ENCODE measurements around the gene LY6G5C.

The LY6G5C gene

GRCh38 chr6:31651602-31652191, 29.2 kb downstream of the LY6G5C start:
- H3K4me3 Mint-ChIP-seq, result peak overlapping the region; percentile 96
- no peaks in the 10 kb centered on the region for H3K9me3 Mint-ChIP-seq
- peaks cover 49% of the 10 kb centered on the region for H3K4me1 Mint-ChIP-seq
- peak overlapping the region; percentile 99 for H3K27ac Mint-ChIP-seq
- ATAC-seq (peak; percentile 72), DNase-seq (ENCODE audit: low spot score in 2 of 2) (no peak)
- H3K36me3 Mint-ChIP-seq, result peaks cover 85% of the 10 kb centered on the region

DNA sequence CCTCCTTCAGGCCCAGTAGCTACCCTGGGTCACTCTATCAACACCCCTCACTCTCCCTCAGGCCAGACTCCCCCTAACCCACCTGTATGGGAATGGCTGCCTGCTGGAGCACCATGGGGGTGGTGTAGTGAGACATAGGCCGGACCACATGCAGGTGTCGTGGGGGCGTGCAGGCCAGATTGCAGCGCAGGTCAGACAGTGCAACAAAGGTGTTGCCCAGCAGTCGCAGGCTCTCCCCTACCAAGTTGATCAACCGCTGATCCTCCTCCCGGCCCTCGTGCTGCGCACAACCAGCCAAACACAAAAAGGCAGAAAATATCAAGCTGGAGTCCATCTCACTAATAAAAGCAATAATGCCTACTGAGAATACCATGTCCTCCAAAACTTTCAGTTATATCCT, 35.5 kb downstream of the LY6G5C start:
- DNase-seq (ENCODE audit: low spot score in 2 of 2) (no peak), ATAC-seq (no peak)
- H3K36me3 Mint-ChIP-seq, result peaks cover 100% of the 10 kb centered on the region
- H3K27ac Mint-ChIP-seq, result peak overlapping the region; percentile 87
- no peak overlapping the region for H3K4me3 Mint-ChIP-seq
- peaks cover 25% of the 10 kb centered on the region for H3K4me1 Mint-ChIP-seq
- no peaks in the 10 kb centered on the region for H3K9me3 Mint-ChIP-seq

GRCh38 chr6:31643818-31644454, 36.9 kb downstream of the LY6G5C start:
- Mint-ChIP-seq H3K4me3 (no peak overlapping the region), H3K27ac (peak overlapping the region; percentile 87), H3K4me1 (peaks cover 21% of the 10 kb centered on the region), H3K9me3 (no peaks in the 10 kb centered on the region), H3K36me3 (peaks cover 100% of the 10 kb centered on the region)
- DNase-seq (ENCODE audit: low spot score in 2 of 2) (no peak), ATAC-seq (no peak)

DNA sequence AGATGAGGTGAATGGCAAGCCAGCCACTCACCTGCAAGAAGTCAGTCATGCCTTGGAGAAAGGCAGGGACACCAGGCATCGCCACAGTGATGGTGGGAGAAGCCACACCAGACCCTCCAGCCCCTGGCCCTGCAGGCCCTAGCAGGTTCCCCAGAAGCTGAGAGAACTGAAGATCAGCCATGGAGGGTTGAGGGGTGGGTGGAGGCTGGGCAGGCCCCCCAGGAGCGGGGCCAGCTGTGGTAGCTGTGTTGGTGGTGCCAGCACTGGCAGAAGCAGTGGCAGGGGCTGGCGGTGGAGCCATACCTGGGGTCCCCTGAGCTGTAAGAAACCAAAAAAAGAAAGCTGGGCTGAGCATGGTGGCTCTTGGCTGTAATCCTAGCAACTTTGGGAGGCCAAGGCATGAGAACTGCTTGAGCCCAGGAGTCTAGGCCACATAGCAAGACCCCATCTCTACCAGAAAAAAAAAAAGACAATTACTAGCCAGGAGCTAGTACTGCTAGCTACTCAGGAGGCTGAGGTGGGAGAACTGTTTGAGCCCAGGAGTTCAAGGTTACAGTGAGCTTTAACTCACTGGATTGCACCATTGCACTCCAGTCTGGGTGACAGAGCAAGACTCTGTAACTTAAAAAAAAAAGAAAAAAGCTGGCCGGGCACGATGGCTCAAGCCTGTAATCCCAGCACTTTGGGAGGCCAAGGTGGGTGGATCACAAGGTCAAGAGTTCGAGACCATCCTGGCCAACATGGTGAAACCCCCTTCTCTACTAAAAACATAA, 37.9 kb downstream of the LY6G5C start:
- peaks cover 21% of the 10 kb centered on the region for H3K4me1 Mint-ChIP-seq
- H3K36me3 Mint-ChIP-seq, result peaks cover 100% of the 10 kb centered on the region
- H3K27ac Mint-ChIP-seq, result no peak overlapping the region
- H3K9me3 Mint-ChIP-seq, result no peaks in the 10 kb centered on the region
- no peak overlapping the region for H3K4me3 Mint-ChIP-seq
- ATAC-seq (no peak), DNase-seq (ENCODE audit: low spot score in 2 of 2) (no peak)

GRCh38 chr6:31641370-31641769, 39.5 kb downstream of the LY6G5C start:
- H3K36me3 Mint-ChIP-seq, result peaks cover 100% of the 10 kb centered on the region

DNA sequence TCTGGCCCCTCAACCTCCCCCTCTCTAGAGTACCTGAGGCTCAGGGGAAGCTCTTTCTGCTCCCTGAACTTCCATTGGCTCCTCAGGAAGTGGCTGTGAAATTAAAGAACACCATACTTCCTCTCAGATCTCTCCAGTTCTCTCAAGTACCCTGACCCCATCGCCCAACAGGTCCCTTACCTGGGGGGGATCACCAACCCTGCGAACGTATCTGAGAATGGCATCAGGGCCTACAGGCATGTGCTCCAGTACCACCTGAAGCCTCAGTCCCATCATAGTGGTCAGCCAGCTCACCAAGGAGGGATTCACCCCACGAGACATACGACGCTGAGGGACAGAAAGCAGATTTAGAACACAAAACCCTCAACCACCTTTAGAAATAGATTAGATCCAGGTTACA, 40.3 kb downstream of the LY6G5C start:
- Mint-ChIP-seq H3K9me3 (no peaks in the 10 kb centered on the region), H3K4me1 (peaks cover 15% of the 10 kb centered on the region), H3K4me3 (no peak overlapping the region), H3K36me3 (peaks cover 100% of the 10 kb centered on the region), H3K27ac (peak overlapping the region; percentile 85)
- ATAC-seq (no peak), DNase-seq (ENCODE audit: low spot score in 2 of 2) (no peak)

More at GRCh38 chr6:31641370-31641769, 39.5 kb downstream of the LY6G5C start:
- DNase-seq (ENCODE audit: low spot score in 2 of 2) (no peak), ATAC-seq (no peak)
- Mint-ChIP-seq H3K4me3 (no peak overlapping the region), H3K4me1 (peaks cover 16% of the 10 kb centered on the region), H3K27ac (peak overlapping the region; percentile 85), H3K9me3 (no peaks in the 10 kb centered on the region)

- H3K4me3 Mint-ChIP-seq, result no peak overlapping the region
- DNase-seq (ENCODE audit: low spot score in 2 of 2), result no peak
- no peaks in the 10 kb centered on the region for H3K9me3 Mint-ChIP-seq
- peaks cover 100% of the 10 kb centered on the region for H3K36me3 Mint-ChIP-seq
- H3K4me1 Mint-ChIP-seq, result peaks cover 8% of the 10 kb centered on the region
- peak overlapping the region; percentile 85 for H3K27ac Mint-ChIP-seq
- ATAC-seq, result peak; percentile 48
These were observed 41.4 kb downstream of the LY6G5C start for GRCh38 chr6:31639449-31639861.

- no peak for ATAC-seq
- Mint-ChIP-seq H3K36me3 (peaks cover 100% of the 10 kb centered on the region), H3K4me3 (no peak overlapping the region), H3K4me1 (peaks cover 11% of the 10 kb centered on the region), H3K27ac (peak overlapping the region; percentile 81), H3K9me3 (no peaks in the 10 kb centered on the region)
- no peak for DNase-seq (ENCODE audit: low spot score in 2 of 2)
These were observed 41.8 kb downstream of the LY6G5C start for GRCh38 chr6:31639043-31639442.

DNA sequence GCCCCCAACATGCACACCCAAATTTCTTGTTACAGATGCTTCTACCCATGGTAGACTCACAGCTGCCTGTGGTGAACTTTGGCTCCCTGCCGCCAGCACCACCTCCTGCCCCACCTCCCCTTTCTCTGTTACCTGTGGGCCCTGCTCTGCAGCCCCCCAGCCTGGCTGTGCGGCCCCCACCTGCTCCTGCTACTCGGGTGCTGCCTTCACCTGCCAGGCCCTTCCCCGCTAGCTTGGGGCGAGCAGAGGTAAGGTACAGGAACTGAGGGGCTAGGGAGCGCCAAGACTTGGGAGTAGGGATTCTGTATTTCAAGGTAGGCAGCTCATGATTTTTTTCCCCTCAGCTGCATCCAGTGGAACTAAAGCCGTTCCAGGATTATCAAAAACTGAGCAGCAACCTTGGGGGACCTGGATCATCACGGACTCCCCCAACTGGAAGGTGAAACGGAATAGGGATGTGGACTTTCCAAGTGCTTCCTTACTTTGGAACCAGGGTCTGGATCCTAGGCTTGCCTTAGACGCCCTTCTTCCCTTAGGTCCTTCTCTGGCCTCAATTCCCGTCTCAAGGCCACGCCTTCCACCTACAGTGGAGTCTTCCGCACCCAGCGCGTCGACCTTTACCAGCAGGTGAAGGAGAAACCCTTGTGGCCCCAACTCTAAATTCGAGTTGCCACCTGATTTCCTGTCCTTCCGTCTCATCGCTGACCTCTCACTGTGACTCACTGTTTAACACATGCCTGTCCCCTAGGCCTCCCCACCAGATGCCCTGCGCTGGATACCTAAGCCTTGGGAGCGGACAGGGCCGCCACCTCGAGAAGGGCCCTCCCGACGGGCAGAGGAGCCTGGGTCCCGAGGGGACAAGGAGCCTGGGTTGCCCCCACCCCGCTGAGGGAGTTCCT, 43.9 kb downstream of the LY6G5C start:
- Mint-ChIP-seq H3K36me3 (peaks cover 100% of the 10 kb centered on the region), H3K9me3 (no peaks in the 10 kb centered on the region), H3K4me1 (peaks cover 23% of the 10 kb centered on the region), H3K4me3 (no peak overlapping the region), H3K27ac (peak overlapping the region; percentile 38)
- ATAC-seq (no peak), DNase-seq (ENCODE audit: low spot score in 2 of 2) (no peak)

DNA sequence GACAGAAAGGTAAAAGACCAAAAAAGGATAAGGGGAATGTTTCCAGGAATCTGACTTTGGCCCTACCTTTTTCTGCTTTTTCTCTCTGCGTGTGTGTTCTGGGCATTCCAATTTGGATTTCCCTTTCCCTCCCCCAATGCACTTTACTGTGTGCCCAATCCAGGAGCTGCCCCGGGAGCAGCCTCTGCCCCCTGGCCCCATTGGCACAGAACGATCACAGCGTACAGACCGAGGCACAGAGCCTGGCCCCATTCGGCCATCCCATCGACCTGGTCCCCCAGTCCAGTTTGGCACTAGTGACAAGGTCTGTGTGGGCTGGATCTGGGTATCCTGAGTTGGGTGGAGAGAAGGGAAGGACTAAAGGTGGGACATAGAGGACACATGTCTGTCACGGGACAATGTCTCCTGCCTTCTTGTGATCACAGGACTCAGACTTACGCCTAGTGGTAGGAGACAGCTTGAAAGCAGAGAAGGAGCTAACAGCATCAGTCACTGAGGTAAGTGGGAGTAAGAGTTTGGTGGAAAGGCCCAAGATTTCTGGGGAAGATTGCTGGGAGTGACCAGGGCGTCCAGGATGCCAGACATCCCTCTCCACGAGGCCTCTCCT, 45.8 kb downstream of the LY6G5C start:
- Mint-ChIP-seq H3K4me1 (peaks cover 21% of the 10 kb centered on the region), H3K36me3 (peaks cover 100% of the 10 kb centered on the region), H3K4me3 (no peak overlapping the region), H3K27ac (peak overlapping the region; percentile 38), H3K9me3 (no peaks in the 10 kb centered on the region)
- DNase-seq (ENCODE audit: low spot score in 2 of 2) (no peak), ATAC-seq (no peak)

- Mint-ChIP-seq H3K36me3 (peaks cover 100% of the 10 kb centered on the region), H3K27ac (peak overlapping the region; percentile 38), H3K9me3 (no peaks in the 10 kb centered on the region), H3K4me1 (peaks cover 15% of the 10 kb centered on the region), H3K4me3 (no peak overlapping the region)
- ATAC-seq (no peak), DNase-seq (ENCODE audit: low spot score in 2 of 2) (no peak)
These were observed 46.7 kb downstream of the LY6G5C start for GRCh38 chr6:31634131-31634530.

- peaks cover 100% of the 10 kb centered on the region for H3K36me3 Mint-ChIP-seq
- H3K9me3 Mint-ChIP-seq, result no peaks in the 10 kb centered on the region
- DNase-seq (ENCODE audit: low spot score in 2 of 2), result no peak
- H3K27ac Mint-ChIP-seq, result peak overlapping the region; percentile 83
- peaks cover 15% of the 10 kb centered on the region for H3K4me1 Mint-ChIP-seq
- no peak for ATAC-seq
- H3K4me3 Mint-ChIP-seq, result no peak overlapping the region
These were observed 47.4 kb downstream of the LY6G5C start for GRCh38 chr6:31633447-31633846.

DNA sequence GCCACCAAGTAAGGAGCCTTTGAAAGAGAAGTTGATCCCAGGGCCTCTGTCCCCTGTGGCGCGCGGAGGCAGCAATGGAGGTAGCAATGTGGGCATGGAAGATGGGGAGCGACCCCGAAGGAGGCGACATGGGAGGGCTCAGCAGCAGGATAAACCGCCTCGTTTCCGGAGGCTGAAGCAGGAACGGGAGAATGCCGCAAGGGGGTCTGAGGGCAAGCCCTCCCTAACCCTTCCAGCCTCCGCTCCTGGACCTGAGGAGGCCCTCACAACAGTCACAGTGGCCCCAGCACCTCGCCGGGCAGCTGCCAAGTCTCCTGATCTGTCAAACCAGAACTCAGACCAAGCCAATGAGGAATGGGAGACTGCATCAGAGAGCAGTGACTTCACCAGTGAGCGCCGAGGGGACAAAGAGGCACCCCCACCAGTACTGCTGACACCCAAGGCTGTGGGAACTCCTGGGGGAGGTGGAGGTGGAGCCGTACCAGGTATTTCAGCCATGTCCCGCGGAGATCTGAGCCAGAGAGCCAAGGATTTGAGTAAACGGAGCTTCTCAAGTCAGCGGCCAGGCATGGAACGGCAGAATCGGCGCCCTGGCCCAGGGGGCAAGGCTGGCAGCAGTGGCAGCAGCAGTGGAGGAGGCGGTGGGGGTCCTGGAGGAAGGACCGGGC, 48.5 kb downstream of the LY6G5C start:
- DNase-seq (ENCODE audit: low spot score in 2 of 2) (no peak), ATAC-seq (no peak)
- Mint-ChIP-seq H3K36me3 (peaks cover 100% of the 10 kb centered on the region), H3K4me3 (no peak overlapping the region), H3K4me1 (peaks cover 23% of the 10 kb centered on the region), H3K9me3 (no peaks in the 10 kb centered on the region), H3K27ac (peak overlapping the region; percentile 83)

GRCh38 chr6:31631681-31632278, 49.1 kb downstream of the LY6G5C start:
- H3K36me3 Mint-ChIP-seq, result peaks cover 100% of the 10 kb centered on the region
- H3K4me3 Mint-ChIP-seq, result no peak overlapping the region
- ATAC-seq (no peak), DNase-seq (ENCODE audit: low spot score in 2 of 2) (no peak)
- peaks cover 29% of the 10 kb centered on the region for H3K4me1 Mint-ChIP-seq
- H3K9me3 Mint-ChIP-seq, result no peaks in the 10 kb centered on the region
- H3K27ac Mint-ChIP-seq, result peak overlapping the region; percentile 83

Data from stimulated activated effector memory CD8-positive, alpha-beta T cell treated with anti-CD3 and anti-CD28 coated beads, Interleukin-12 subunit alpha, Interleukin-12 subunit beta, amount 100 ng/mL, for 72 hours (primary cell).